Stimulated activated CD4-positive, alpha-beta T cell treated with anti-CD3 and anti-CD28 coated beads, Interleukin-15, amount 100 ng/mL, for 48 hours (primary cell): ENCODE results near the gene GOLGA8K.
A peak's percentile ranks its signal among the peaks of the same experiment; 100 is the strongest.
"Not testable (repeated sequence)": the region's sequence is repeated elsewhere in the genome, so short reads cannot be mapped to it uniquely, and the experiment has no call there.

Source experiments
- DNase-seq, 2 donors: peaks; one replicate each; pipeline ENCODE4 v3.0.0-alpha.2; 2020; ENCODE audit warnings: low read depth in 2 of 2

Gene GOLGA8K, protein sequence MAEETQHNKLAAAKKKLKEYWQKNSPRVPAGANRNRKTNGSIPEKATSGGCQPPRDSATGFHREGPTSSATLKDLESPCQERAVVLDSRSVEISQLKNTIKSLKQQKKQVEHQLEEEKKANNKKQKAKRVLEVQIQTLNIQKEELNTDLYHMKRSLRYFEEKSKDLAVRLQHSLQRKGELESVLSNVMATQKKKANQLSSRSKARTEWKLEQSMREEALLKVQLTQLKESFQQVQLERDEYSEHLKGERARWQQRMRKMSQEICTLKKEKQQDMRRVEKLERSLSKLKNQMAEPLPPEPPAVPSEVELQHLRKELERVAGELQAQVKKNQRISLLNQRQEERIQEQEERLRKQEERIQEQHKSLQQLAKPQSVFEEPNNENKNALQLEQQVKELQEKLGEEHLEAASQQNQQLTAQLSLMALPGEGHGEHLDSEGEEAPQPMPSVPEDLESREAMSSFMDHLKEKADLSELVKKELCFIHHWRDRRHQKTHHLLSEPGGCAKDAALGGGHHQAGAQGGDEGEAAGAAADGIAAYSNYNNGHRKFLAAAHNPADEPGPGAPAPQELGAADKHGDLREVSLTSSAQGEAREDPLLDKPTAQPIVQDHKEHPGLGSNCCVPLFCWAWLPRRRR

DNA sequence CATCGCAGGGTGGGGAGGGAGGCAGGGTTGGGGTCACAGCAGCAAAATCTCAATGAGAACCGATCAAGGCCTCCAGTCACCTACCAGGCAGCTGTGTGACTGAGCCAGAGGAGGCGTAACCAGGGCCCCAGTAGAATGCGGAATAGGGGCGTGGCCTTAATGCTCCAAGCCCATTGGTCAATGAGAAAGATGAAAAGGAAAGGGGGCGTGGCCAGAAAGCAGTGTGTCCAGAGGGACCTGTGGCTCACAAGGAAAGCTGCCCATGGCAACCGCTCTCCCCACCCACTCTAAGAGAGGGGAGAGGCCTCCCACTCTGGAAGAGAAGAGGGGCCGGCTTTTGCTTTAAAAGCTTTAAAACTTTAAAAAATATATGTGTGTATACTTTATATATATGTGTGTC, at the start of gene GOLGA8K:
Gene GOLGA8K (minus strand): TSS at position 101 of the 400 bp plus-strand sequence. CDS start 98 bp downstream, at position 3.
- not testable (repeated sequence) for DNase-seq

DNA sequence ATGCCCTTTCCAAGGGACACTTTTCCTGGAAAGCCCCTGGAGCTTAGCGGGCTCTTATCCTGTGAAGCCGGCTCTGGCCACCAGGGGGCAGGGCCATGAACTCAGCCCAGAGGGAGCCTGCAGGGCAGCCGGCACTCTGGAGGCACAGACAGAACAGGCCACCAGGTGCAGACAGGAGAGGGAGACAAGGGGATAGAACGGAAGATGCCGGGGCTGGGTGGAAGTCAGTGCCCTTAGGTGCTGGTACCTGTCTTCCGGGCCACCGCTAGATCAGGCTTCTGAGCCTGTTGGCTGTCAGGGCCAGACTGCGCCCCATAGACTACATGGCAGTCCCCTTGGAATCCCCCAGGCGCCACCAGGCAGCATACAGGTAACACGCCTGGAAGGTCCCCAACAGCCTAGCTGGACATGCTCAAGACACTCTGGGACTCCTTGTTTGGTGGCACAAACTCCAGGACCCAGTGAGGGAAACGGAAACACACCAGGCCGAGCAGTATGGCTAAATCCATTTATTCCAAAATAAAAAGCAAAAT, 37.4 kb upstream of the GOLGA8K start:
- not testable (repeated sequence) for DNase-seq

DNA sequence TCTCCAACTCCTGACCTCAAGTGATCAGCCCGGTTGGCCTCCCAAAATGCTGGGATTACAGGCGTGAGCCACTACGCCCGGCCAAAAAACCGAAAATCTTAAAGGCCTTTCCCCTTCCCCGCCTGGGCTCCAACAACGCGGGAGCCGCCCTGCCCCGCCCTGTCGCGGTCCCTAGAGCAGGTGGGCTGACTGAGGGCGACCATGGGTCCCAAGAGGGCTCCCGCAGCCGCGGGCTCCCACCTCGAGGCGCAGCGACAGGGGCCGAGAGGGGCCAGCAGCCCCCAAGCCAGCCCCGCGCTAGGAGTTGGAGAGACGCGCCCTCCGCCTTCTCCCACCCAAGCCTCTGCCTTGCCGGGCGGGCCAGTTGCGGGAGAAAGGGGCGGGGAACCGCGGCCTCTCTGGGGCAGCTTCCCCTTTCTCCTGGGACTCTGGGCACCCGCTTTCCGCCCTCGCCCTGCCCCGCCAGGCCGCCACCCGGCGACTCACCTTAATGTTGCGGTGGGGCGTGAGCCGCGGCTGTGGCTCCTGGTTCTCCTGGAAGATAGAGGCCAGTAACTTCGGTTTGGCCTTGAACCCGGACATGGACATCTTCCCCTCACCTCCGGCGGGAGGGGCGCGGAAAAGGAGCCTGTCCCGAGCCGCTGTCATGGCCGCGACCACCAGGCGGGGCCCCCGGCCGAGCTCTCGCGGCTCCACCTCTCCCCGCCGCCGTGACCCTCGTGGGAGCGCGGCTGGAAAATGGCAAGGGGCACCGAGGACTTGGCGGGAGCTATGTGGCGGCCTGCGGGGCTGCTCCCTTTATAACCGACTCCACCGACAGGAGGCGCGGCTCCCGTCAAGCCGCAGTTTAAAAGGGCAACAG, 31.2 kb upstream of the GOLGA8K start:
- not testable (repeated sequence) for DNase-seq

DNA sequence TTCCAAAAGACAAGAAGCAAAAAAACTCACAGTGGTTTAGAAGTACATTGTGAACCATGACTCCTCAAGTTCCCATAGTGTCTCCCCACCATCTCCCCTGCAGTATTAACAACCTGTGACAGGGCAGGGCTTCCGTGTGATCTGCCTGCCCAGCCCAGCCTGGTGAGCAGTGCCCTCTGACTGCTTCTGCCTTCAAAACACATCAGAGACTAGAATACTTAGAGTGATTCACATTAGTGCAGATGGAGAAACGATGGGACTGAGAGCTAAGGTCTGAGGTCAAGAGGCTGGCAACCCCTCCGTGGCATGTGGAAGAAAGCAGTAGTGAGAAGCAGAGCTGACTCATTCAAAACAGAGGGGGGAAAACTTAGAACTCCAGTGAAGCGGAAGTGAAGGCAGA, 24.5 kb upstream of the GOLGA8K start:
- DNase-seq = not testable (repeated sequence)

DNA sequence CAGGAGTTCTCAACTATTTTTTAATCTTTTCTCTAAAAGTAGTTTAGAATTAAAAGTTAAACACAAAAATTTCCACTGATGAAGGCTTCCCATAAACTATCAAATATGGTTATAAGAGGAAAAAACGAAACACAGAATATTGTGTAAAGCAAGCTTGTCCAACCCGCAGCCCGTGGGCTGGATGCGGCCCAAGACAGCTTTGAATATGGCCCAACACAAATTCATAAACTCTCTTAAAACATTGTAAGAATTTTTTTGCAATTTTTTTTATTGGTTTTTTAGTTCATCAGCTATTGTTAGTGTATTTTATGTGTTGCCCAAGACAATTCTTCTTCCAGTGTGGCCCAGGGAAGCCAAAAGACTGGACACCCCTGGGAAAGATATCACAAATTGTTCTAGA, 23.4 kb upstream of the GOLGA8K start:
- DNase-seq = not testable (repeated sequence)

DNA sequence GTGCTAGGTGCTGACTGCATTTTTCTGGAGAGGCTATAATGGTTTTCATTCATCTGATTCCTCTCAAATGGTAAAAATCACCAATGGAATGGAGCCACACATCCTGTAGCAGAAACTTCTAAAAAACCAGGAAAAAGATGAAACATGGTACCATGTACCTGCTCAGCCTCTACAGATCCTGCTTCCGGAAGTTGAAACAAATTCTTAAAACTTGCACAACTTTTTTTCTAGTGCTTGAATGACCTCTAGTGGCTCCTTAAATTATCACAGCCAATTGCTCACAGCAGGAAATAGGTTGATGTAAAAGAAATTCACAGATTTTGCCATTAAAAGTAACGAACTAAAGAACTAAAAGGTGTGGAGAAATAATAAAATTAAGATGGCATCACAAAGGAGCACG, 4.8 kb upstream of the GOLGA8K start:
- not testable (repeated sequence) for DNase-seq

DNA sequence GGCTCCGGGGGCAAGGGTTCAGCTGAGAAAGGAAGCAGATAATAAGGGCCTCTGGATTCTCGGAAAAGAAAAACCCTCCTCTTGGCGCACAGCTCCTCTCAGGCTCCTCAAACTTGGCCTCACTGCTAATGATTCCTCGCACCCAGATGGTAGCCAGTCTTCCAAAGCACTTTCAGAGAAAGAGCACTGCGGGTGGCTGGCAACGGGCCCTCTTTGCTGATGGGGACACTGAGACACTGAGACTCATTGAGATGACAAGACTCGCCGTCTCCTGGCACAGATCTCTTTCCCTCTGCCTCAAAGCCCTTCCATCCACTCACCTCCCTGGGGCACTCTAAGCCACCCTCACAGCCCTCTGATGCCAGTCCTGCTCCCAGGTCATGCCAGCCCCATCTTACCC, 6.6 kb downstream of the GOLGA8K start:
- DNase-seq = not testable (repeated sequence)

DNA sequence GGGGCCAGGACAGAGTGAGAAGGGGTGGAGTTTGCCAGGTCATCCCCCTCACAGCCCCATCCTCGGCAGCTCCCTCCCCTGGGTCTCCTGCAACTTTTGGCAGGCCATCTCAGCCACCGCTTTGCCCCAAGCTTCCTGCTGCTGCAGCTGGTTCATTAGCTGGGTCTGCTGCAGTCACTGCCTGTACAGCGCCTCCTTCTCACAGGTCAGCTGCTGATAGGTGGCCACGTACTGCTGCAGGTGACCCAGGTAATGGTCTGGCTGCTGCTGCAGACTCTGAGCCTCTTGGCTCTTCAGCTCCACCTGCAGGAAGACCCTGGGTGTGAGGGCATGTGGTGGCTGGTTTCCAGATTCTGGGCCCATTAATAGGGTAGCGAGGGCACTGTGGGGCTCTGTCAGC, 8.3 kb downstream of the GOLGA8K start:
- DNase-seq = not testable (repeated sequence)

DNA sequence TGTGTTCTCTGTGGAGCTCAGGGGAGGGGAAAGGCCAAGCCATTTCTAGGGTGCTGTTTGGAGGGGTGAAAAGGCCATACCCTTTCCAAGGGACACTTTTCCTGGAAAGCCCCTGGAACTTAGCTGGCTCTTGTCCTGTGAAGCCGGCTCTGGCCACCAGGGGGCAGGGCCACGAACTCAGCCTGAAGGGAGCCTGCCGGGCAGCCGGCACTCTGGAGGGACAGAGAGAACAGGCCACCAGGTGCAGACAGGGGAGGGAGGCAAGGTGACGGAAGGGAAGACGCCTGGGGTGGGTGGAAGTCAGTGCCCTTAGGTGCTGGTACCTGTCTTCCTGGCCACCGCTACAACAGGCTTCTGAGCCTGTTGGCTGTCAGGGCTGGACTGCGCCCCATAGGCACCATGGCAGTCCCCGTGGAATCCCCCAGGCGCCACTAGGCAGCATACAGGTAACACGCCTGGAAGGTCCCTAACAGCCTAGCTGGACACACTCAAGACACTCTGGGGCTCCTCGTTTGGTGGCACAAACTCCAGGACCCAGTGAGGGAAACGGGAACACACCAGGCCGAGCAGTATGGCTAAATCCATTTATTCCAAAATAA, 14.9 kb downstream of the GOLGA8K start:
- DNase-seq = not testable (repeated sequence)

DNA sequence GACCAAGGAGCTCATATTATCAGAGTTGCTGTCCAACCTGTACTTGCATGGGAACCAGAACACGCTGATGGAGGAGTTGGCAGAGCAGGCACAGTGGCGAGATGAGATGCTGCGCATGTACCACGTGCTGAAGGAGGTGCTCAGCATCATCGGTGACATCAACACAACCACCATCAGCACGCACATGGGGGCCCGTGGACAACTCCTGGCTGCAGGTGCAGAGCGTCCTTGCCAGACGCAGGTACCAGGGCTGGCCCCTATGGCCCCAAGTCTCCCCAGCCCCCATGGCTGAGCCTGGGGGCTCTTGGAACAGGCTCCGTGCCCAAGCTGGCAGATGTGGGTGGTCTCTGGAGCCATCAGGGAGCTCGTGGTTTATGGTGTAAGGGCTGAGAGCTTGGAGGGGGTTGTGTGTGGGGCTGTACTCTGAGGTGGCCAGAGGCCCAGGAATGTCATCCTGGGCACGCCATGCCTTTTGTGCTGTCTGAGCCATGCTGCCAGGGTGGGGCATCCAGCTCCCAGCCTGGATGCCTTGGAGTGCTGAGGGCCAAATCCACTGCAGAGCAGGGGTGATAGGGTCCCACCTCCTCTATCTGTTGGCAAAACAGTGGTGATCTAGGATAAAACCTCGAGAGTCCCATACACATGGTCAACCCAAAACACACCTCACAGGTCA, 17.1 kb downstream of the GOLGA8K start:
- not testable (repeated sequence) for DNase-seq

DNA sequence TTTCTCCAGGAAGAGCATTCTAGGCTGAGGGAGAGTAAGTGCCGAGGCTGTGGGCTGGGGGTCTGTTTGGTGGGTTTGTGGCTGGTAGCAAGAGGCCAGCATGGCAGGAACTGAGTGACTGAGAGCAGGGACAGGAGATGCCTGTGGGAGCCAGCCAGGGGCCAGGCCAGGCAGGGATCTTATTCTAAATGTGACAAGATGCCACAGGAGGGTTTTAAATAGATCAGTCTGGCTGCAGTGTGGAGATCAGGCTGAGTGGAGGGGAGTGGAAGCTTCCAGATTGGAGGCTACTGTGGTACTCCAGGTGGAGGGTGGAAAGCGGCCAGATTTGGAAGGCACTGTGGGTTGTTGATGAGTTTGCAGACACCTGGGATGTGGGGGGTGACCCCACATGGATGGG, 28.9 kb downstream of the GOLGA8K start:
- DNase-seq = not testable (repeated sequence)

DNA sequence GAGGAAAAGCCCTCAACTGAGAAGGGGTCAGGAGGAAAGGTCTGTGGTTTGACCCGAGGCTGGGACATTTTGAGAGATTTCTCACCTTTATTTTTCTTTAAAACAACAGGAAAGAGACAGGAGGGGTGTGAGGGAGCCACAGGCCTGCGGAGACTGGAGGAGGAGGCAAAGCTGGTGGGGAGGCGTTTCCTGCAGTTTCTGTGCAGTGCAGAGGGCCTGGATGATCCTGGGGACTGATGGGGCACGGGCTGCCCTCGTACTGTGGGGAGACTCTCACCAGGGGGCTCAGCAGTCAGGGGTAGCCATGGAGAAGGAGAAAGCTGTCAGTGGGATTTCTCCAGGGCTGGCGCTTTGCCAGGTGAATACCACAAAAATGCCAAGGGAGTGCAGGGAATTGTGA, 29.4 kb downstream of the GOLGA8K start:
- not testable (repeated sequence) for DNase-seq

DNA sequence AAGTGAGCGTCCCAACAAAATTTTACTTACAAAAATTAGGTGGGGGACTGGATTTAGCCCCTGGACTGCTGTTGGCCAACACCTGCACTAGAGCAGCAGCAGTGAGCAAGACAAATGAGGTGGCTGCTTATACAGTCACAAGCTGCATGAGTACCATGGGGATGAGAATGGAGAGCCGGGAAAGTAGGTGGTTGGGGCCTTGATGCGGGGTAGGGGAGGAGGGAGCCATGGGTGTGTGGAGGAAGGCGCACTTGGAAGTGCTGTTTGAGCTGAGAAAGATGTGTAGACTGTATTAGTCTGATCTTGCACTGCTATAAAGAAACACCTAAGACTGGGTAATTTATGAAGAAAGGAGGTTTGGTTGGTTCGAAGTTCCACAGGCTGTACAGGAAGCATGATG, 31.0 kb downstream of the GOLGA8K start:
- DNase-seq = not testable (repeated sequence)

DNA sequence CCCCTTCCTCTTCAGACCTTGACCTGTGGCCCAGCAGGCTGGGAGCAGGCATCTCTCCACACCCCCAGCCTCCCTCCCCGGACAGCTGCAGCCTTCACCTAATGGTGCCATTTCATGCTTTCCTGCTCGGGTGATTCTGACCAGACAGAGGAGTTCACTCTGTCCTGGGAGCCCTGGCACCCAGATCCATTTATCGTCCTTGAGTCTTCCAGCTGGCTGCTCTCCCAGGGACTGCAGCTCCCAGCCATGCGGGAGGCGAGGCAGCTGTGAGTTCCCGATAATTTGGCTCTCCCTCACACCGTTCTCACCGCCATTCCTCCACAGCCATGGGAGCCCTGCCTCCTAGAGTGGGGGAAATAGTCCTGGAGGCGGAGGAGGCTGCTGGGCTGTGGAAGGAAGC, 32.6 kb downstream of the GOLGA8K start:
- DNase-seq = not testable (repeated sequence)

DNA sequence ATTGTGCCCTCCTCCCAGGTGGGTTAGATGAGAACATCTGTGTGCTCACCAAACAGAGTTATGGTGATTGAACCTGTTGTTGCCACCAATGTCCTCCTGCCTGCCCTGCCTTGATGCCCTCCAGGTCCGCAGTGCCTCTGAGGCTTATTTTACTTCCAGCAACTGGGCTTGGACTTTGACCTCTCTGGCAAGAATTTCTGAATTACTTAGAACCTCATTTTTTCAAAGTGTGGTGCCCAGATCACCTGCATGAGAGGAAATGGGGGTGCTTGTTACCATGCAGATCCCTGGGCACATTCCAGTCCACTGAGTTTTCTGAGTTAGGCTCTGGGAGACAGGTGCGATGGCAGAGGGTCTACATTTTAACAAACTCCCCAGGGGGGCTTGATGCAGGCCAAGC, 33.0 kb downstream of the GOLGA8K start:
- not testable (repeated sequence) for DNase-seq

DNA sequence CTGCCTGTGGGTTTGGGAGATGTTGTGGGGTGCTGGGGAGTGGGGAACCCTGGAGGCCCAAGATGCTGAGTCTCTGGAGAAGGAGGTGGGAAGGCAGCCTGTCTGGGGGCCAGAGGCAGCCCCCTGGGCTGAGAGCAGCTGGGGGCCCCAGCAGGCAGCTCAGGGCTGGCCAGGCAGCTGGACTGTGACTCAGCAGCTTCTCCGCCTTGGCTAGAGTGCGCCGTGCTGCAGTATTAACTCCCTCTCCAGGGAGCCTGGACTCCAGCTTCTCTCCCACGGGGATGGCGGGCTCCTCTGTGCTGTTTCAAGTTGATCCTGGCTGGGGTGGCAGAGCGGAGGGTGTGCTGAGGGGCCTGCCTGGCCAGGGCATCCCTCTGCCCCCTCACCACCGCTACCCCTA, 36.6 kb downstream of the GOLGA8K start:
- DNase-seq = not testable (repeated sequence)

DNA sequence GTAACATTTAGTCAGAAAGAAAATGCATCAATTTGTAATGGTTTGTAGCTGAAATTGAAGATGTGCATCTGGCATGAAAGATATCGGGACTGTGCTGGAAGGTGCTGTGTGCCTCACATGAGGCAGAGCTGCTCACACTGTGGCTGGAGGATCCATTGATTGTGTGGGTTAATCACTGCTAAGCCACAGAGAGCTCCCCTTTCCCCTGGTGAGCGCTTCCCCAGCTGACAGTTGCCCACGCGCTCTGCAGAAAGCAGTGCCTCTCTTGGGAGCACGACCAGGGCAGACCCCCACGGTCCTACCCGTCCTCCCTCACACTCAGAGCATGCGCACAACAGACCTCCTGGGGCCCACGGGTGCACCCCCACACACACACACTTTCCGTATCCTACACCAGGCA, 37.1 kb downstream of the GOLGA8K start:
- DNase-seq = not testable (repeated sequence)

DNA sequence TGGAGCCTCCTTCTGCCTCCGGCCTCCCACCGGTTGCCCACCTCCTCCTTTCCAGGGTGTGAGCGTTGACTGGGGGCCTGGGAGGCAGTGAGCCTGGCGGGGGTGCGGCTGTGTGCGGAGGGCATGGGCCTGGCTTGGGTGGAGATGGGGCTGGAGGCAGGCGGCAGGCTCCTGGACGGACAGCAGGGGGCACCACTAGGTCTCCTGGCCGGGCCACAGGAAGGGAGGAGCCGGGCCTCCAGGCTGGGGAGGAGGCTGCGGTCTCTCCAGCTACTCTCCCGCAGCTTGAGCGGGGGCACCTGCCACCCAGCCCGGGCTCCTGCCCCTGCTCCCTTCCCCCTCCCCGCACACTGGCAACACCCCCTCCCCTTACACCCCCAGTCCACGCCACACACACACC, 38.1 kb downstream of the GOLGA8K start:
- peak in 1 of 2 donors; percentile 55 for DNase-seq

DNA sequence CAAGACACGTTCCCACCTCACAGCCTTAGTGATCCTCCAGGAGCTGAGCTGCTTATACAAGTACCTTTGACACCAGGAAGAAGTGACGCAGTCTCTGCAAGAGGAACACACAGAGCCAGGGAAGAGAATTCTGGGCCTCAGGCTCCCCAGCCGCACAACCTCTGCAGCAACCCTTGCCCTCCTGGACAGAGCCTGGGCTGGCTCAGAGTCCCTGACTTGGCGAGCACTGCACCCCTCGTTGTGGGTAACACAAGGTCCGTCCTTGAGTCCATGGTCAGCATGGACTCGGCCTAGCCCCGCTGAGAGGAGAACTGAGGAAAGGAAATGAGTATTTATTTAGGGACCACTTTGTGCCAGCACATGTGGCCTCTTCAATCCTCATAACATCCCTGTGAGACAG, 39.6 kb downstream of the GOLGA8K start:
- DNase-seq = not testable (repeated sequence)

DNA sequence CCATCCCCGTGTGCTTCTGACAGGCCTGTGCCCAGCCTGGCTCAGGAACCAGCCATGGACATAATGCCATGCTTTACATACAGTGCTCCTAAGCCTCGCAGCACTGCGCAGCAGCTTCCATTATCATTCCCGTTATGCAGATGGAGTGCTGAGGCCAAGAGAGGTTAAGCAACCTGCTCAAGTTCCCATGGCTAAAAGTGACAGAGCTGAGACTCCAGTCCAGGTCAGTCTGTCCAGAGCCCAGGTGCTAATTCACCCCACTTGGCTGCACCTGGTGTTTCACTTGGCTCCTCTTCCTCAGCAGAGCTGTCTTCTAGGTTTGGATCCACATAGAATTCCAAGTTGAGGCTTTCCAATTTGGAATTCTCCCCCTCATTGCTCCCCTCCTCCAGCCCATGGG, 41.4 kb downstream of the GOLGA8K start:
- DNase-seq = not testable (repeated sequence)

DNA sequence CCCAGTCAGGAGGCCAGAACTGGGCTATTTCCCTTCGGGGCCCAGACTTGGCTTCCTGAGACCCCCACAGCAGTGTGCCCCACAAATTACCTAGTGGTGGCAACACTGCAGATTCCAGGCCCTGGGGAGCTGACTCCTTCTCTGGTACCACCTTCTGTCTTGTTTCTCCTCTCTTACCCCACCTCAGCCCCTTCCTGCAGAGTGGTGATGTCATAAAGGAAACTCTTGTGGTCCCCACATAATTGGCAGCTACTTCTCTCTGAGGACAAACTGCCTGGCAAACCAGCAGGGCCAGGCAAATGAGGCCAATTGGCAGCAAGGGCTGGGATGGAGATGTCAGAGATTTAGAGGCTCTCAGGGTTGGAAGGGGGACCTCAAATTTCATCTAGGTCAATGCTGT, 44.6 kb downstream of the GOLGA8K start:
- not testable (repeated sequence) for DNase-seq
